WTC11 (cell line): Measurements from ENCODE around the gene ZNF750. TPM values are rescaled to one million over a fixed set of nuclear protein-coding genes. Genes with fewer than 3 reads are reported as not detected.

Experiments used
- ATAC-seq: fragments of 200-7000 bp; cut with Tn5 transposase; 2 replicates; pipeline ENCODE4 v1.10.0; 2021; ENCODE audit warnings: mild to moderate bottlenecking, moderate library complexity
- CTCF ChIA-PET: fragments of 300-600 bp; sonication (Branson Sonifier 250); formaldehyde crosslinking; loops from one replicate; lab custom pipeline; 2021; ENCODE audit warnings: antibody characterized with exemption; lab: Charles Lee
- POLR2A ChIA-PET: fragments of 350-600 bp; sonication (Branson Sonifier 250); formaldehyde crosslinking; loops from one replicate; lab custom pipeline; 2021; ENCODE audit warnings: antibody characterized with exemption; lab: Charles Lee
- DNase-seq: peaks from one replicate; pipeline ENCODE4 v3.0.0; 2021; ENCODE audit warnings: low spot score
- H3K27ac Mint-ChIP-seq: 2 replicates; pipeline ENCODE4 v1.8.0; 2021; ENCODE audit warnings: mixed read lengths
- H3K27me3 Mint-ChIP-seq: 2 replicates; pipeline ENCODE4 v1.8.0; 2021; ENCODE audit warnings: low read depth, mild to moderate bottlenecking, moderate library complexity, mixed read lengths
- H3K36me3 Mint-ChIP-seq: 2 replicates; pipeline ENCODE4 v1.8.0; 2021; ENCODE audit warnings: mixed read lengths
- H3K4me1 Mint-ChIP-seq: 2 replicates; pipeline ENCODE4 v1.8.0; 2022; ENCODE audit warnings: mixed read lengths
- H3K4me3 Mint-ChIP-seq: 2 replicates; pipeline ENCODE4 v1.8.0; 2021; ENCODE audit warnings: mild to moderate bottlenecking, moderate library complexity, mixed read lengths
- H3K9me3 Mint-ChIP-seq: 2 replicates; pipeline ENCODE4 v1.8.0; 2021; ENCODE audit warnings: mixed read lengths
- ATF1 ChIP-seq: sonication (generic); formaldehyde crosslinking; IDR thresholded peaks from 2 replicates; pipeline ENCODE4 v1.8.1; 2023; ENCODE audit warnings: mild to moderate bottlenecking, moderate library complexity, missing genetic modification reagents
- ETV6 ChIP-seq: sonication (generic); formaldehyde crosslinking; IDR thresholded peaks from 2 replicates; pipeline ENCODE4 v1.8.1; 2022; ENCODE audit warnings: mild to moderate bottlenecking, missing genetic modification reagents
- JAZF1 ChIP-seq: fragments of 250-450 bp; sonication (Bioruptor Pico); IDR thresholded peaks from 2 replicates; pipeline ENCODE4 v1.9.0; 2021; ENCODE audit warnings: moderate library complexity, mild to moderate bottlenecking, inconsistent platforms
- JUN ChIP-seq: sonication (generic); formaldehyde crosslinking; IDR thresholded peaks from 2 replicates; pipeline ENCODE4 v1.8.0; 2023; ENCODE audit warnings: mild to moderate bottlenecking, missing genetic modification reagents
- RELA ChIP-seq: sonication (generic); formaldehyde crosslinking; IDR thresholded peaks from 2 replicates; pipeline ENCODE4 v1.8.1; 2022; ENCODE audit warnings: missing genetic modification reagents, mild to moderate bottlenecking, borderline replicate concordance
- ZNF396 ChIP-seq: fragments of 250-450 bp; sonication (Bioruptor Pico); IDR thresholded peaks from 2 replicates; pipeline ENCODE4 v1.8.0; 2021; ENCODE audit warnings: mild to moderate bottlenecking, moderate library complexity, borderline replicate concordance
- total RNA-seq: library from RNA; stranded (reverse); gene quantifications from 3 replicates; pipeline ENCODE4 v1.2.3, GENCODE V29; 2021
- TF ChIP-seq, protein P1 (sequence below): fragments of 250-450 bp; sonication (Bioruptor Pico); conservative IDR thresholded peaks from 2 replicates; pipeline ENCODE4 v1.9.0; 2021; ENCODE audit warnings: mild to moderate bottlenecking
- TF ChIP-seq, protein P2 (sequence below): sonication (generic); formaldehyde crosslinking; IDR thresholded peaks from 2 replicates; pipeline ENCODE4 v1.8.0; 2022; ENCODE audit warnings: missing genetic modification reagents
- TF ChIP-seq, protein P3 (sequence below): sonication (generic); formaldehyde crosslinking; IDR thresholded peaks from 2 replicates; pipeline ENCODE4 v1.8.1; 2022; ENCODE audit warnings: missing genetic modification reagents, borderline replicate concordance

The ZNF750 gene
- total RNA-seq, 1 experiment from 2014 or later: 0.04 TPM

DNA sequence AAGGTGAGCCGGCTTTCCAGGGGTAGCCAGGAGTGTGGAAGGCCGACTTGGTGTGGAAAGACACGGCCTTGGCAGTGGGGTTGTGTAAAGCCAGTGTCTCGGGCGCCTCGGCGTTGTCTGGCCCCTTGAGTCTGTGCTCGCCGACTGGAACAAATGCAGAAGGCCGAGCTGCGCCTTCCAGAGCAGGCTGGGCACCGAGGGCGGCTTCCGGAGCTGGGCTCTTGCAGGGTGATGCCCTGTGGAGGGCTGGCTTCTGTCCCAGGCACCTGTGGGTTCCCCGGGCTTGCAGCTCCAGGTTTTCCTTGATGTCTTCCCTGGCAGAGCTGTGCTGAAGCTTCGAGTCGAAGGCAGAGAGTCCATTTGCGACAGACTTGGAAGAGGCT is 8.0 kb downstream of the ZNF750 start (continued):
- TF ChIP-seq, protein P1, sequence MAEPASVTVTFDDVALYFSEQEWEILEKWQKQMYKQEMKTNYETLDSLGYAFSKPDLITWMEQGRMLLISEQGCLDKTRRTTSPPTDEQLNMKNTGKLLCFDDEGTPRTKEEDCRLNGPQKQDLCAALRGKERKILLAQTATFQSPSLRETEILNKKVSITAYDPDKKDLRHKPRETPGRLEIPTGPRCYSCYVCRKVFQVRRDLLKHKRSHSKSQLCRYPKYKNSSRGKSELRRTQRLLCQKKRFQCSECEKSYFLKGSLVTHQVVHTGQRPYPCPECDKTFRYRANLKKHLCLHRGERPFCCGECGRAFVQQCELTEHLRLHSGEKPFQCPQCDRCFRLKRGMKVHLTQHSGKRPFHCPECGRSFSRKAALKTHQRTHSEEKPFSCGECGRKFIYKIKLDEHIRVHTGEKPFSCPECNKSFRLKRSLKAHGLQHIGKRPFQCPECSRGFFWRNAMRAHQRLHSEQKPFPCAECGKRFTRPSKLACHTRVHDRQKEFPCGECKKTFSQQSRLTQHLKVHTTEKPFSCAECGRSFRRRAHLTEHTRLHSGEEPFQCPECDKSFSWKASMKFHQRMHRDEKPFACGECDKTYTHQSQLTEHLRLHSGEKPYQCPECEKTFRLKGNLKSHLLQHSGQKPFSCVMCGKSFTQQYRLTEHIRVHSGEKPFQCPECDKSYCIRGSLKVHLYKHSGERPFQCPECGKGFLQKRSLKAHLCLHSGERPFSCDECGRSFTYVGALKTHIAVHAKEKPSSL (CRISPR knock-in tag): no peak
- TF ChIP-seq, protein P2, sequence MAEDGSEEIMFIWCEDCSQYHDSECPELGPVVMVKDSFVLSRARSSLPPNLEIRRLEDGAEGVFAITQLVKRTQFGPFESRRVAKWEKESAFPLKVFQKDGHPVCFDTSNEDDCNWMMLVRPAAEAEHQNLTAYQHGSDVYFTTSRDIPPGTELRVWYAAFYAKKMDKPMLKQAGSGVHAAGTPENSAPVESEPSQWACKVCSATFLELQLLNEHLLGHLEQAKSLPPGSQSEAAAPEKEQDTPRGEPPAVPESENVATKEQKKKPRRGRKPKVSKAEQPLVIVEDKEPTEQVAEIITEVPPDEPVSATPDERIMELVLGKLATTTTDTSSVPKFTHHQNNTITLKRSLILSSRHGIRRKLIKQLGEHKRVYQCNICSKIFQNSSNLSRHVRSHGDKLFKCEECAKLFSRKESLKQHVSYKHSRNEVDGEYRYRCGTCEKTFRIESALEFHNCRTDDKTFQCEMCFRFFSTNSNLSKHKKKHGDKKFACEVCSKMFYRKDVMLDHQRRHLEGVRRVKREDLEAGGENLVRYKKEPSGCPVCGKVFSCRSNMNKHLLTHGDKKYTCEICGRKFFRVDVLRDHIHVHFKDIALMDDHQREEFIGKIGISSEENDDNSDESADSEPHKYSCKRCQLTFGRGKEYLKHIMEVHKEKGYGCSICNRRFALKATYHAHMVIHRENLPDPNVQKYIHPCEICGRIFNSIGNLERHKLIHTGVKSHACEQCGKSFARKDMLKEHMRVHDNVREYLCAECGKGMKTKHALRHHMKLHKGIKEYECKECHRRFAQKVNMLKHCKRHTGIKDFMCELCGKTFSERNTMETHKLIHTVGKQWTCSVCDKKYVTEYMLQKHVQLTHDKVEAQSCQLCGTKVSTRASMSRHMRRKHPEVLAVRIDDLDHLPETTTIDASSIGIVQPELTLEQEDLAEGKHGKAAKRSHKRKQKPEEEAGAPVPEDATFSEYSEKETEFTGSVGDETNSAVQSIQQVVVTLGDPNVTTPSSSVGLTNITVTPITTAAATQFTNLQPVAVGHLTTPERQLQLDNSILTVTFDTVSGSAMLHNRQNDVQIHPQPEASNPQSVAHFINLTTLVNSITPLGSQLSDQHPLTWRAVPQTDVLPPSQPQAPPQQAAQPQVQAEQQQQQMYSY (CRISPR knock-in tag): no peak
- TF ChIP-seq, all 79 proteins: peak for 0

GRCh38 chr17:82831041-82831817 is 8.6 kb downstream of the ZNF750 start:
- CTCF ChIA-PET: interaction anchor here (1.0 to 1.4 kb wide), 2 partner anchors 9 to 50 kb away, joined by 3 to 4 read pairs; no protein-coding TSS in a partner anchor
- H3K4me1 Mint-ChIP-seq: peaks cover 14% of the 10 kb centered on the region
- no peak for TF ChIP-seq ZNF396 (CRISPR knock-in tag)
- TF ChIP-seq, protein P3, sequence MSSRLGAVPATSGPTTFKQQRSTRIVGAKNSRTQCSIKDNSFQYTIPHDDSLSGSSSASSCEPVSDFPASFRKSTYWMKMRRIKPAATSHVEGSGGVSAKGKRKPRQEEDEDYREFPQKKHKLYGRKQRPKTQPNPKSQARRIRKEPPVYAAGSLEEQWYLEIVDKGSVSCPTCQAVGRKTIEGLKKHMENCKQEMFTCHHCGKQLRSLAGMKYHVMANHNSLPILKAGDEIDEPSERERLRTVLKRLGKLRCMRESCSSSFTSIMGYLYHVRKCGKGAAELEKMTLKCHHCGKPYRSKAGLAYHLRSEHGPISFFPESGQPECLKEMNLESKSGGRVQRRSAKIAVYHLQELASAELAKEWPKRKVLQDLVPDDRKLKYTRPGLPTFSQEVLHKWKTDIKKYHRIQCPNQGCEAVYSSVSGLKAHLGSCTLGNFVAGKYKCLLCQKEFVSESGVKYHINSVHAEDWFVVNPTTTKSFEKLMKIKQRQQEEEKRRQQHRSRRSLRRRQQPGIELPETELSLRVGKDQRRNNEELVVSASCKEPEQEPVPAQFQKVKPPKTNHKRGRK (CRISPR knock-in tag): no peak
- TF ChIP-seq, all 79 proteins: peak for 0
- Mint-ChIP-seq H3K36me3 (peaks cover 31% of the 10 kb centered on the region), H3K27ac (peak overlapping the region; percentile 90), H3K9me3 (peaks cover 15% of the 10 kb centered on the region), H3K4me3 (no peak overlapping the region), H3K27me3 (no peaks in the 10 kb centered on the region)
- ATAC-seq (no peak; the same call in 1 of the 2 replicates), DNase-seq (no peak)
- POLR2A ChIA-PET: no interaction called here

DNA sequence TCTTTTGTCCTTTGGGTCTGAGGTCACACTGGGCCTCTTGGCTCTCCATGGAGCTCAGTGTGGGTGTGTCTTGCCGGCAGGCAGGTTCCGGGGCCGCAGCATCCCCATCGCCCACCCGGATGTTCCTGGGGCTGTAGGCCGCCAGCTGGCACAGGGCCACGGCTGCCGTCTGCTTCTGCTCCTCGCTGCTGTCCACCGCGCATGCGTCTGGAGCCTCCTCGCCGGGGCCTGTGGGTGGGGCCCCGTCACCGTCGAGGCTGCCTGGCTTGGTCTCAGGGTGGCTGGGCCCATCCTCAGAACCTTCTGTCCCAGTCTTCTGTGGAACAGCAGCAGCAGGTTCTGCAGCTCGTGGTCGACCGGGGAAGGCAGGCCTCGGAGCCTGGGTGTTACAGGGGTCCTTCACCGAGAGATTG is 9.6 kb downstream of the ZNF750 start:
- POLR2A ChIA-PET: no interaction called here

DNA sequence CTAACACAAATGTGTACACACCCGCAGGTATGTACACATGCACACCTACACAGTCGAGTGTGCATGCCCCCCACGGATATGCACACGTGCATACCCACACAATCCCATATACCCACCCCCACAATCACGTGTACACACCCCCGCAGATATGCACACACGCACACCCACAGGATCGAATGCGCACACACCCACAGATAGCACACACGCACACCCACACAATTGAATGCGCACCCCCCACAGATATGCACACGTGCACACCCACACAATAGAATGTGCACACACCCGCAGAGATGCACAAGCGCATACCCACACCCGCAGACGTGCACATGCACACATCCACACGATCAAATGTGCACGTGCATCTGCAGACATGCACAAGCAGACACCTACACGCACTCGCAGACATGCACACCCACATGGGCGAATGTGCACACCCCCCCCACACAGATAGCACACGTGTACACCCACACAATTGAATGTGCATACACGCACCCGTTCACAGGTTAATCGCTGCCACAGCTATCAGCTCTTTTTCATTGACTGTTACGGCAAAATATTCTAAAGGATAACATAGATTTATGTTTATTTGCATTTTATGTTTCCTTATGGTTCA is 10.8 kb downstream of the ZNF750 start:
- POLR2A ChIA-PET: no interaction called here
- peaks cover 15% of the 10 kb centered on the region for H3K9me3 Mint-ChIP-seq
- no peak for TF ChIP-seq ATF1 (CRISPR knock-in tag)
- no peak for TF ChIP-seq JUN
- TF ChIP-seq, protein P3 (CRISPR knock-in tag): no peak
- no peak for TF ChIP-seq ETV6 (CRISPR knock-in tag)
- no peak overlapping the region for H3K4me3 Mint-ChIP-seq
- CTCF ChIA-PET: interaction anchor here (1.5 kb wide), 1 partner anchor 89 kb away, joined by 4 read pairs; no protein-coding TSS in a partner anchor
- ATAC-seq (no peak), DNase-seq (no peak)
- 0 out of 2 replicates have a peak, but pooled peaks cover 3% of the 10 kb centered on the region for H3K4me1 Mint-ChIP-seq
- H3K27ac Mint-ChIP-seq: no peak overlapping the region; the same call in 1 of the 2 replicates
- H3K27me3 Mint-ChIP-seq: no peaks in the 10 kb centered on the region
- H3K36me3 Mint-ChIP-seq: peaks cover 39% of the 10 kb centered on the region

More for the DNA sequence above, 9.6 kb downstream of the ZNF750 start:
- Mint-ChIP-seq H3K36me3 (peaks cover 31% of the 10 kb centered on the region), H3K27me3 (no peaks in the 10 kb centered on the region), H3K27ac (no peak overlapping the region), H3K4me3 (no peak overlapping the region), H3K9me3 (peaks cover 15% of the 10 kb centered on the region), H3K4me1 (peaks cover 5% of the 10 kb centered on the region; the same call in 1 of the 2 replicates)
- TF ChIP-seq RELA (no peak), JAZF1 (no peak)
- ATAC-seq (no peak), DNase-seq (no peak)
- CTCF ChIA-PET: interaction anchor here (0.6 to 1.5 kb wide), 4 partner anchors 37 to 88 kb away, joined by 3 to 4 read pairs (median 4); no protein-coding TSS in a partner anchor
